Measurements from ENCODE around the gene ABHD12B. TPM values are rescaled to one million over a fixed set of nuclear protein-coding genes. Genes with fewer than 3 reads are reported as not detected.

The ABHD12B gene
- total RNA-seq, 1 experiment from 2014 or later: not detected

DNA sequence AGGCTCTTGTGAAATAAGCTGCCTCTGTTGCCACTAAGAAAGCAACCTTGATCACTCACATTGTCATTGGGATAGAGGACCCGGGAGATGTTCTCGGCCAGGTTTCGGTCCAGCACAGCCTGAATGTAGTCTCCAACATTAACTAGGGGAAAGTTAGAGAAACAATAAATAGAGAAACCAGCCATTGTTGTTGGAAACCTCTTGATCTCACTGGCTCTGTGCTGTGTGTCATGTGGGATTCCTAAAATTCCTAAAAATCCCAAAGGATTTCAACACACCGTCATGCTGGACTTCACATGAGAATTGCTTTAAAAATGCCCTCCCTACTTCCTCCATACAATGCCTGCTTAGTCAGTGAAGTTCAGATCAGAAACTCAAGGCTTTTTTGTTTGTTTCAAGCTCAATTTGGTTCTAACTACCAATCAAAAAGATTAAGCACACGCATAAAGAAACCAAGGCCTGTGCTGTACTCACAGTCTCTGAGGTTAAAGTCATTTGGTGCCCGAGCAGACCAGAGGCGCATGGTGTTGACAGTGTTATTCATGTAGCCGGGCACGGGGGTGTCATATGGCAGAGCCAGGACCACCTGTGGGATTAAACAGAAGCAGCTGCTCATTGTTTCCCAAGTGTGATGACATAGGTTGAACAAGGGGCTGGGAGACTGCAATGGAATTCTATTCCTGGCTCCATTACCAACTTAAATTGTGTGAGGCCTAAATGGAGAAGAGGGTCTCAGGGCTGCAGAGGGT, 48.8 kb downstream of the ABHD12B start:
- H3K4me1 ChIP-seq (replicated peaks; ENCODE audit: insufficient read depth): no peaks in the 10 kb centered on the region
- H3K4me3 ChIP-seq: no peak overlapping the region
- H3K36me3 ChIP-seq (ENCODE audit: low read depth): peaks cover 10% of the 10 kb centered on the region
- no peak for DNase-seq
- intact Hi-C loops (cut with micrococcal nuclease; ENCODE audit: unreplicated experiment): no loop called here
- H2AFZ ChIP-seq: no peak overlapping the region
- H3K79me2 ChIP-seq (ENCODE audit: low read depth): no peaks in the 10 kb centered on the region
- no TSS peak for BruUV-seq (replicated peaks)
- H3K9me3 ChIP-seq (ENCODE audit: insufficient read depth, low read depth): no peaks in the 10 kb centered on the region
- no peaks in the 10 kb centered on the region for H3K9me2 ChIP-seq (ENCODE audit: insufficient read depth)
- H3F3A ChIP-seq (ENCODE audit: insufficient read depth, low read depth): no peaks in the 10 kb centered on the region
- no peak overlapping the region for H3K4me2 ChIP-seq
- no peaks in the 10 kb centered on the region for H3K27me3 ChIP-seq (ENCODE audit: insufficient read depth, low read depth)
- CTCF ChIA-PET: no interaction called here
- no peak overlapping the region for H3K27ac ChIP-seq
- H4K20me1 ChIP-seq (ENCODE audit: insufficient read depth): no peaks in the 10 kb centered on the region
- no peak for TF ChIP-seq EZH2 (IDR thresholded peaks at IDR 0.05; ENCODE audit: low read depth)
- TF ChIP-seq, protein P1, sequence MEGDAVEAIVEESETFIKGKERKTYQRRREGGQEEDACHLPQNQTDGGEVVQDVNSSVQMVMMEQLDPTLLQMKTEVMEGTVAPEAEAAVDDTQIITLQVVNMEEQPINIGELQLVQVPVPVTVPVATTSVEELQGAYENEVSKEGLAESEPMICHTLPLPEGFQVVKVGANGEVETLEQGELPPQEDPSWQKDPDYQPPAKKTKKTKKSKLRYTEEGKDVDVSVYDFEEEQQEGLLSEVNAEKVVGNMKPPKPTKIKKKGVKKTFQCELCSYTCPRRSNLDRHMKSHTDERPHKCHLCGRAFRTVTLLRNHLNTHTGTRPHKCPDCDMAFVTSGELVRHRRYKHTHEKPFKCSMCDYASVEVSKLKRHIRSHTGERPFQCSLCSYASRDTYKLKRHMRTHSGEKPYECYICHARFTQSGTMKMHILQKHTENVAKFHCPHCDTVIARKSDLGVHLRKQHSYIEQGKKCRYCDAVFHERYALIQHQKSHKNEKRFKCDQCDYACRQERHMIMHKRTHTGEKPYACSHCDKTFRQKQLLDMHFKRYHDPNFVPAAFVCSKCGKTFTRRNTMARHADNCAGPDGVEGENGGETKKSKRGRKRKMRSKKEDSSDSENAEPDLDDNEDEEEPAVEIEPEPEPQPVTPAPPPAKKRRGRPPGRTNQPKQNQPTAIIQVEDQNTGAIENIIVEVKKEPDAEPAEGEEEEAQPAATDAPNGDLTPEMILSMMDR (conservative IDR thresholded peaks at IDR 0.05): no peak
- POLR2A ChIA-PET (ENCODE audit: unreplicated experiment): no interaction called here

DNA sequence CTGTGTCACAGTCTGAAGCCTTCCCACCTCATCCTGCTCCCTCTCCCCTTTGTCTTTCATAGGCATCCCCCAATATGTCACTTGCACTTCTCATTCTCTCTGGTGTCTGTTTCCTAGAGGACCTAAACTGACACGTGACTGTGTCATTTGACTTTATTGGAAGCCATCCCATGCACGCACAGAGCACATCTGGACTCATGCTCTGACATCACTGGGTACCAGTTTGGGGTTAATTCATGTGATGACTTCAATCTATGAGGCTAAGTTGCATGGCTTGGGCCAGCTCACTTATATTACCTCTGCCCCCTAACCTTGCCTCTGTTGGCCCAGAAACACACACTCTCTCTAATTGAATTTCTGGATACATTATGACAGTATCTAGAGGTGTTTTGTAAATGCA, 51.0 kb downstream of the ABHD12B start:
- TF ChIP-seq, protein P1 (conservative IDR thresholded peaks at IDR 0.05): no peak
- no peak for TF ChIP-seq EZH2 (IDR thresholded peaks at IDR 0.05; ENCODE audit: low read depth)
- Histone ChIP-seq H3K4me3 (no peak overlapping the region), H3K79me2 (ENCODE audit: low read depth) (no peaks in the 10 kb centered on the region), H4K20me1 (ENCODE audit: insufficient read depth) (no peaks in the 10 kb centered on the region), H3K9me3 (ENCODE audit: insufficient read depth, low read depth) (no peaks in the 10 kb centered on the region), H2AFZ (no peak overlapping the region), H3K9me2 (ENCODE audit: insufficient read depth) (no peaks in the 10 kb centered on the region), H3K4me1 (replicated peaks; ENCODE audit: insufficient read depth) (no peaks in the 10 kb centered on the region), H3K36me3 (ENCODE audit: low read depth) (peaks cover 3% of the 10 kb centered on the region), H3K4me2 (no peak overlapping the region), H3K27me3 (ENCODE audit: insufficient read depth, low read depth) (no peaks in the 10 kb centered on the region), H3F3A (ENCODE audit: insufficient read depth, low read depth) (no peaks in the 10 kb centered on the region), H3K27ac (no peak overlapping the region)
- ChIA-PET CTCF (no interaction called here), POLR2A (ENCODE audit: unreplicated experiment) (no interaction called here)
- no TSS peak for BruUV-seq (replicated peaks)
- intact Hi-C loops (cut with micrococcal nuclease; ENCODE audit: unreplicated experiment): no loop called here
- no peak for DNase-seq

DNA sequence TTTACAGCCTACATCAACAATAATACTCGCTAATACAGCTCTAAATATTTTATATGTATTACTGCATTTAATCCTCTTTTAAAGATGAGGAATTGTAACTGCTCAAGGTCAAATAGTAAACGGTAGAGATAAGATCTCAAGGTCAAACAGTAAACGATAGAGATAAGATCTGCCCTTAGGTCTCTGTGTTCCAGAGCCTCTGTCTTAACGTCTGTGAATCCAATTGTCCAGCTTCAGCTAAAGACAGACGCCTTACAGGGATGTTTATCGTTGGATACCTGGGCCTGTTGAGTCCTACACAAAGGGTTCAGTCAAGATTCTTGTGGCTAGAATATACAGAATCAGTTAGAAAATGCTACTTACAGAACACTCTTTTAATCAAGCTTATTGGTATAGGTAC, 52.4 kb downstream of the ABHD12B start:
- Histone ChIP-seq H3K36me3 (ENCODE audit: low read depth) (peaks cover 3% of the 10 kb centered on the region; the same call in 1 of the 2 replicates), H4K20me1 (ENCODE audit: insufficient read depth) (no peaks in the 10 kb centered on the region), H2AFZ (no peak overlapping the region), H3K9me3 (ENCODE audit: insufficient read depth, low read depth) (no peaks in the 10 kb centered on the region), H3K9me2 (ENCODE audit: insufficient read depth) (no peaks in the 10 kb centered on the region), H3K4me1 (replicated peaks; ENCODE audit: insufficient read depth) (no peaks in the 10 kb centered on the region), H3F3A (ENCODE audit: insufficient read depth, low read depth) (no peaks in the 10 kb centered on the region), H3K27me3 (ENCODE audit: insufficient read depth, low read depth) (no peaks in the 10 kb centered on the region), H3K27ac (no peak overlapping the region), H3K4me2 (no peak overlapping the region), H3K79me2 (ENCODE audit: low read depth) (no peaks in the 10 kb centered on the region), H3K4me3 (no peak overlapping the region)
- ChIA-PET CTCF (no interaction called here), POLR2A (ENCODE audit: unreplicated experiment) (no interaction called here)
- no TSS peak for BruUV-seq (replicated peaks)
- no peak for DNase-seq
- intact Hi-C loops (cut with micrococcal nuclease; ENCODE audit: unreplicated experiment): no loop called here
- TF ChIP-seq EZH2 (IDR thresholded peaks at IDR 0.05; ENCODE audit: low read depth): no peak
- TF ChIP-seq, protein P1 (conservative IDR thresholded peaks at IDR 0.05): no peak

All from PC-9 (cell line).